Trophoblast cell (in vitro differentiated cells and primary cell): Measurements from ENCODE around the gene TLE7.

ENCODE experiments used
- DNase-seq, 2 donors: peaks; one replicate each; pipeline ENCODE4 v3.0.0-alpha.2; 2016
- H2AFZ ChIP-seq: 2 replicates; pipeline ENCODE4 v1.6.1; 2013; ENCODE audit warnings: low read length, moderate library complexity, mild to moderate bottlenecking; ENCODE audit not compliant: insufficient read depth, poor library complexity
- H2AK5ac ChIP-seq: 2 replicates; pipeline ENCODE4 v1.6.1; 2013; ENCODE audit warnings: mild to moderate bottlenecking, low read length
- H2BK120ac ChIP-seq: 2 replicates; pipeline ENCODE4 v1.6.1; 2013; ENCODE audit warnings: low read length, mild to moderate bottlenecking, moderate library complexity; ENCODE audit not compliant: insufficient read depth, poor library complexity
- H2BK12ac ChIP-seq: 2 replicates; pipeline ENCODE4 v1.6.1; 2013; ENCODE audit warnings: mild to moderate bottlenecking, low read length, moderate library complexity
- H2BK5ac ChIP-seq: 2 replicates; pipeline ENCODE4 v1.6.1; 2013; ENCODE audit warnings: low read length, low read depth, moderate library complexity, mild to moderate bottlenecking; ENCODE audit not compliant: poor library complexity
- H3K14ac ChIP-seq: 2 replicates; pipeline ENCODE4 v1.6.1; 2013; ENCODE audit warnings: mild to moderate bottlenecking, low read length
- H3K18ac ChIP-seq: 2 replicates; pipeline ENCODE4 v1.6.1; 2013; ENCODE audit warnings: mild to moderate bottlenecking, low read length
- H3K23ac ChIP-seq: 2 replicates; pipeline ENCODE4 v1.6.1; 2013; ENCODE audit warnings: low read length
- H3K27ac ChIP-seq: 2 replicates; pipeline ENCODE4 v1.5.1; 2013; ENCODE audit warnings: low read depth, mild to moderate bottlenecking, inconsistent platforms, low read length, moderate library complexity
- H3K27me3 ChIP-seq: 2 replicates; pipeline ENCODE4 v1.6.1; 2013; ENCODE audit warnings: inconsistent platforms, mild to moderate bottlenecking, low read length, moderate library complexity; ENCODE audit not compliant: insufficient read depth
- H3K36me3 ChIP-seq, 2 experiments: 1 replicate in 1 of 2; 2 replicates in 1 of 2; pipeline ENCODE4 v1.6.1; 2013; ENCODE audit warnings: low read length in 2 of 2, mild to moderate bottlenecking in 2 of 2, moderate library complexity in 1 of 2; ENCODE audit not compliant: insufficient read depth in 2 of 2, control insufficient read depth in 1 of 2
- H3K4ac ChIP-seq: 2 replicates; pipeline ENCODE4 v1.6.1; 2013; ENCODE audit warnings: low read depth, mild to moderate bottlenecking, low read length, moderate library complexity
- H3K4me1 ChIP-seq, 2 experiments: 1 replicate in 1 of 2; 2 replicates in 1 of 2; pipeline ENCODE4 v1.6.1; 2013; ENCODE audit warnings: low read length in 2 of 2, mild to moderate bottlenecking in 2 of 2, moderate library complexity in 1 of 2; ENCODE audit not compliant: insufficient read depth in 2 of 2, control insufficient read depth in 1 of 2
- H3K4me2 ChIP-seq: 2 replicates; pipeline ENCODE4 v1.6.1; 2013; ENCODE audit warnings: inconsistent platforms, mild to moderate bottlenecking, low read length, moderate library complexity
- H3K4me3 ChIP-seq: 2 replicates; pipeline ENCODE4 v1.5.1; 2013; ENCODE audit warnings: mild to moderate bottlenecking, low read depth, low read length, inconsistent platforms
- H3K79me1 ChIP-seq: one replicate; pipeline ENCODE4 v1.6.1; 2013; ENCODE audit warnings: low read length
- H3K79me2 ChIP-seq: 2 replicates; pipeline ENCODE4 v1.6.1; 2013; ENCODE audit warnings: low read length, mild to moderate bottlenecking; ENCODE audit not compliant: control insufficient read depth, insufficient read depth, poor library complexity
- H3K9ac ChIP-seq: 2 replicates; pipeline ENCODE4 v1.6.1; 2013; ENCODE audit warnings: mild to moderate bottlenecking, low read length
- H3K9me3 ChIP-seq: 2 replicates; pipeline ENCODE4 v1.6.1; 2013; ENCODE audit warnings: low read depth, mild to moderate bottlenecking, control low read depth, inconsistent platforms, low read length; ENCODE audit not compliant: insufficient read depth
- H4K12ac ChIP-seq: 2 replicates; pipeline ENCODE4 v1.6.1; 2013; ENCODE audit warnings: low read depth, mild to moderate bottlenecking, low read length, moderate library complexity
- H4K8ac ChIP-seq: 2 replicates; pipeline ENCODE4 v1.6.1; 2013; ENCODE audit warnings: low read depth, mild to moderate bottlenecking, low read length, moderate library complexity
- H4K91ac ChIP-seq: one replicate; pipeline ENCODE4 v1.6.1; 2013; ENCODE audit warnings: low read depth, mild to moderate bottlenecking, low read length, moderate library complexity
- WGBS: extraction: QIAGEN DNeasy Blood & Tissue Kit; methylation state at CpG from one replicate; pipeline ENCODE4 v1.1.7; 2013; ENCODE audit warnings: missing lambda C conversion rate; ENCODE audit not compliant: insufficient read length, insufficient coverage; ENCODE audit errors: extremely low coverage; 5-methylcytosine and 5-hydroxymethylcytosine counted together

Gene TLE7

GRCh38 chr16:71423016-71423415 lies 18.8 kb downstream of the TLE7 start:
- Histone ChIP-seq H3K23ac (no peak overlapping the region), H4K8ac (no peak overlapping the region), H2BK120ac (no peak overlapping the region), H3K27me3 (peaks cover 2% of the 10 kb centered on the region), H3K79me1 (no peaks in the 10 kb centered on the region), H4K12ac (no peak overlapping the region), H3K9ac (no peak overlapping the region), H2BK12ac (no peak overlapping the region), H3K4ac (no peak overlapping the region), H3K4me3 (no peak overlapping the region), H3K18ac (no peak overlapping the region), H3K9me3 (peaks cover 2% of the 10 kb centered on the region), H2BK5ac (no peak overlapping the region), H3K4me2 (no peak overlapping the region), H3K36me3 (no peaks in the 10 kb centered on the region), H3K27ac (no peak overlapping the region), H2AFZ (no peak overlapping the region), H2AK5ac (no peak overlapping the region), H3K14ac (no peak overlapping the region), H4K91ac (no peak overlapping the region), H3K4me1 (peaks cover 3 to 4% of the 10 kb centered on the region in 2 experiments), H3K79me2 (no peaks in the 10 kb centered on the region)
- no peak for DNase-seq
- WGBS = no CpG with 5 or more reads among the region's 2 CpGs

- no peak overlapping the region for H3K18ac ChIP-seq
Measured at GRCh38 chr16:71421911-71422310, 19.9 kb downstream of the TLE7 start.

GRCh38 chr16:71414038-71414437 lies 27.8 kb downstream of the TLE7 start:
- no peak overlapping the region for H3K18ac ChIP-seq
- no peak overlapping the region for H3K27ac ChIP-seq
- no peak overlapping the region for H3K14ac ChIP-seq

More at GRCh38 chr16:71421911-71422310, 19.9 kb downstream of the TLE7 start:
- no peak overlapping the region for H4K8ac ChIP-seq
- H2AFZ ChIP-seq = no peak overlapping the region
- WGBS = no CpG with 5 or more reads among the region's 4 CpGs
- H3K23ac ChIP-seq = no peak overlapping the region
- no peak overlapping the region for H3K4ac ChIP-seq
- no peak overlapping the region for H2BK12ac ChIP-seq
- H3K9ac ChIP-seq = peak overlapping the region; percentile 16
- peak in 1 of 2 donors; percentile 56 for DNase-seq
- no peak overlapping the region for H4K12ac ChIP-seq
- no peaks in the 10 kb centered on the region for H3K79me1 ChIP-seq
- no peak overlapping the region for H2BK5ac ChIP-seq
- H3K27me3 ChIP-seq = peaks cover 2% of the 10 kb centered on the region
- no peak overlapping the region for H4K91ac ChIP-seq
- H2BK120ac ChIP-seq = no peak overlapping the region
- no peak overlapping the region for H3K4me2 ChIP-seq
- H3K27ac ChIP-seq = no peak overlapping the region
- H3K79me2 ChIP-seq = no peaks in the 10 kb centered on the region
- peaks cover 2% of the 10 kb centered on the region for H3K9me3 ChIP-seq
- H3K4me1 ChIP-seq = peaks cover 3 to 4% of the 10 kb centered on the region in 2 experiments
- H3K14ac ChIP-seq = no peak overlapping the region
- no peak overlapping the region for H3K4me3 ChIP-seq
- H3K36me3 ChIP-seq = no peaks in the 10 kb centered on the region
- H2AK5ac ChIP-seq = no peak overlapping the region

GRCh38 chr16:71413341-71413740 lies 28.5 kb downstream of the TLE7 start:
- H3K14ac ChIP-seq = no peak overlapping the region
- peaks cover 2% of the 10 kb centered on the region for H3K9me3 ChIP-seq
- no peak overlapping the region for H3K4me2 ChIP-seq
- H3K79me2 ChIP-seq = no peaks in the 10 kb centered on the region
- no peak overlapping the region for H4K8ac ChIP-seq
- H3K4ac ChIP-seq = no peak overlapping the region
- H2BK5ac ChIP-seq = no peak overlapping the region
- no peak overlapping the region for H4K91ac ChIP-seq
- no peak overlapping the region for H2AFZ ChIP-seq
- H3K27me3 ChIP-seq = no peaks in the 10 kb centered on the region
- H3K23ac ChIP-seq = no peak overlapping the region
- H2BK12ac ChIP-seq = no peak overlapping the region
- H3K4me3 ChIP-seq = no peak overlapping the region
- H3K4me1 ChIP-seq = peaks cover 3% of the 10 kb centered on the region in 2 experiments
- H3K27ac ChIP-seq = no peak overlapping the region
- H2BK120ac ChIP-seq = no peak overlapping the region
- H3K36me3 ChIP-seq = no peaks in the 10 kb centered on the region
- no peak overlapping the region for H2AK5ac ChIP-seq
- no CpG with 5 or more reads among the region's 4 CpGs for WGBS
- no peak overlapping the region for H4K12ac ChIP-seq
- no peak overlapping the region for H3K18ac ChIP-seq
- DNase-seq = no peak
- H3K9ac ChIP-seq = no peak overlapping the region
- no peaks in the 10 kb centered on the region for H3K79me1 ChIP-seq

More at GRCh38 chr16:71414038-71414437, 27.8 kb downstream of the TLE7 start:
- Histone ChIP-seq H3K4me1 (peaks cover 3% of the 10 kb centered on the region in 2 experiments), H3K79me1 (no peaks in the 10 kb centered on the region), H3K4me3 (no peak overlapping the region), H3K79me2 (no peaks in the 10 kb centered on the region), H3K4me2 (no peak overlapping the region), H4K8ac (no peak overlapping the region), H3K4ac (no peak overlapping the region), H4K12ac (no peak overlapping the region), H3K9ac (no peak overlapping the region), H2AK5ac (no peak overlapping the region), H2BK12ac (no peak overlapping the region), H3K27me3 (no peaks in the 10 kb centered on the region), H3K36me3 (no peaks in the 10 kb centered on the region), H3K23ac (no peak overlapping the region), H4K91ac (no peak overlapping the region), H2BK5ac (no peak overlapping the region), H2BK120ac (no peak overlapping the region), H2AFZ (no peak overlapping the region), H3K9me3 (peaks cover 2% of the 10 kb centered on the region)
- DNase-seq = no peak
- no CpG with 5 or more reads among the region's 5 CpGs for WGBS
